Mesangial cell (primary cell): ENCODE measurements around the gene DGAT2. TPM values are rescaled to one million over a fixed set of nuclear protein-coding genes. Genes with fewer than 3 reads are reported as not detected.

Experiments used
- total RNA-seq: library from RNA; depleted of rRNA; stranded (reverse); fragments of >200 nt; gene quantifications from 2 replicates; pipeline ENCODE4 v1.2.3, GENCODE V29; 2015

DGAT2 gene
- 0.65 and 1.0 TPM in 2 replicates for total RNA-seq

DNA sequence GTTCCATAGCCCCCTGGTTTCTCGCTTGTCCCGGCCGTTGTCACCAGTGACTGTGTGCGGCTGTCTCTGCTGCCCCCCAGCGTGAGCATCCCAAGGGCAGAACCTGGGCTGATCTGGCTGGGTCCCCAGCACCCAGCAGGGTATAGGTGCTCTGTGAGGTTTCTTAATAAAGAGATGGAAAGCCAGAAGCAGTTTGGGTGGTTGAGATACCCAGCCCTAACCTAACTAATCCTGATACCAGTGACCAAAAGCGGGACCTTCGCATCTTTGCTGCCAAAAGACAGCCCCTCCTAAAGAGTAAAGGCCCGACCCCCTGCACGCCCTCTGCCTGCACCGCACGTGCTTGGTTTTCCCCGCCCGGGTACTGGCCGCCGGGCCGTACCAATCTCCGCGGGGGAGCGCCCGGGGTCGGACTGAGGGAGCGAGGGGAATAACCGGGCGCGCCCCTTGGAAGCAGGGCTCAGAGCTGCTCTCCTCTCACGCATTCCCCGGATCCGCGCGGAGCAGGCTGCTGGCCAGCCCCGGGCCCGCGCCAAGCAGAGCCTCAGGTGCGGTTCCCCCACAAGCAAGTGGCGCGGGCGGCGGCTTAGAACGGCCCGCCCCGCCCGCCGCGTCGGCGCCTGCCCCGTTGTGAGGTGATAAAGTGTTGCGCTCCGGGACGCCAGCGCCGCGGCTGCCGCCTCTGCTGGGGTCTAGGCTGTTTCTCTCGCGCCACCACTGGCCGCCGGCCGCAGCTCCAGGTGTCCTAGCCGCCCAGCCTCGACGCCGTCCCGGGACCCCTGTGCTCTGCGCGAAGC is at the start of gene DGAT2:
Gene DGAT2 (plus strand): TSS at position 667 of the 797 bp plus-strand sequence. CDS start 214 bp downstream, outside the sequence.

GRCh38 chr11:75814677-75815344 is 46.2 kb downstream of the DGAT2 start, which contains the start of gene UVRAG:
Gene UVRAG (plus strand): TSS chr11:75815210. CDS start chr11:75815408, 198 bp downstream.

Other genes starting within 250 kb of the DGAT2 start
- gene GDPD5, start 242.8 kb upstream of the DGAT2 start, total RNA-seq, result 11.2 and 12.7 TPM in 2 replicates
- gene SERPINH1, start 206.5 kb upstream of the DGAT2 start, total RNA-seq, result 582 and 833 TPM in 2 replicates
- 0.65 and 0.89 TPM in 2 replicates for gene MAP6, start 99.7 kb upstream of the DGAT2 start, total RNA-seq
- gene MOGAT2, start 50.9 kb upstream of the DGAT2 start, total RNA-seq, result not detected in 2 replicates
- 6.2 and 8.7 TPM in 2 replicates for gene UVRAG, start 46.4 kb downstream of the DGAT2 start, total RNA-seq